Activated gamma-delta T cell treated with Interleukin-2 at 50 U/mL for 16 hours (primary cell): ENCODE measurements around the gene C11orf65.
"Not testable (repeated sequence)": the region's sequence is repeated elsewhere in the genome, so short reads cannot be mapped to it uniquely, and the experiment has no call there.

ENCODE experiments used
- DNase-seq: peaks from one replicate; pipeline ENCODE4 v3.0.0-alpha.2; 2020

The C11orf65 gene

GRCh38 chr11:108468478-108468864 is 1.1 kb upstream of the C11orf65 start:
- DNase-seq = no peak

DNA sequence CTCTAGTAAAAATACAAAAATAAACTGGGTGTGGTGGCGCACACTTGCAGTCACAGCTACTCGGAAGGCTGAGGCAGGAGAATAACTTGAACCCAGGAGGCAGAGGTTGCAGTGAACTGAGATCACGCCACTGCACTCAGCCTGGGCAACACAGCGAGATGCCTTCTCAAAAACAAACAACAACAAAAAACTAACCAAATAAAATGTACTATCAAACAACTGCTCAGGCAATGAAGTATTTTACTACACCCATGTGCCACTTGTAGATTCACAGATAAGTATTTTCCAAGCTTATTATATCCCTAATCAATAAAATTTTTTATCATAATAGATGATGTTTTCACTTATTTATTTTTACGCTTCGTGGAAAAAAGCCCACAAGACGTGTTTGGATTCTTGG is 924 bp downstream of the C11orf65 start:
- no peak for DNase-seq

DNA sequence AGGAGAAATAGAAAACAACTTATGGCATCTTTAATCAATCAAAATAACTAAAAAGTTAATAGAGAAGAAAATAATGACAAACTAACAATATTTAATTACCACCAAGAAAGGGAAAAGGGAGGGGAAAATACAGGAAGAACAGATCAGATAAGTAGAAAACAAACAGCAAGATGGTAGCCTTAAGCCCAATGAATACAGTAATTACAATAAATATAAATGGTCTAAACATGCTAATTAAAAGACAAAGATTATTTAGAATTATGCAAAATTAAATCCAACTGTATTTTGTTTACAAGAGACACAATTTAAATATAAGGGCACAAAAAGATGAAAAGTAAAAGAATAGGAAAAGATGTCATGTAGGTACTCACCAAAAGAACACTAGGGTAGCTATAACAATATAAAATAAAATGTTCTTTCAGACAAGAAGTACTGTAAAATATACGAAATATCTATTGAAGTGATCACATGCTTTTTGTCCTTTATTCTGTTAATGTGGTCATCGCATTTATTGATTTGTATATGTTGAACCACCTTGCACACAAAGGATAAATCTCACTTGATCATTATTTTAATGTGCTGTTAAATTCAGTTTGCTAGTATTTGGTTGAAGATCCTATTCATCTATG is 14.0 kb downstream of the C11orf65 start:
- DNase-seq = no peak

DNA sequence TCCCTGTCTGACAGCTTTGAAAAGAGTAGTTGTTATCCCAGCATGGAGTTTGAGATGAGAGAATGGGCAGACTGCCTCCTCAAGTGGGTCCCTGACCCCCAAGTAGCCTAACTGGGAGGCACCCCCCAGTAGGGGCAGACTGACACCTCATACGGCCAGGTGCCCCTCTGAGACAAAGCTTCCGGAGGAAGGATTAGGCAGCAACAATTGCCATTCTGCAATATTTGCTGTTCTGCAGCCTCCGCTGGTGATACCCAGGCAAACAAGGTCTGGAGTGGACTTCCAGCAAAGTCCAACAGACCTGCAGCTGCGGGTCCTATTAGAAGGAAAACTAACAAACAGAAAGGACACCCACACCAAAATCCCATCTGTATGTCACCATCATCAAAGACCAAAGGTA is 25.9 kb downstream of the C11orf65 start:
- DNase-seq = not testable (repeated sequence)

DNA sequence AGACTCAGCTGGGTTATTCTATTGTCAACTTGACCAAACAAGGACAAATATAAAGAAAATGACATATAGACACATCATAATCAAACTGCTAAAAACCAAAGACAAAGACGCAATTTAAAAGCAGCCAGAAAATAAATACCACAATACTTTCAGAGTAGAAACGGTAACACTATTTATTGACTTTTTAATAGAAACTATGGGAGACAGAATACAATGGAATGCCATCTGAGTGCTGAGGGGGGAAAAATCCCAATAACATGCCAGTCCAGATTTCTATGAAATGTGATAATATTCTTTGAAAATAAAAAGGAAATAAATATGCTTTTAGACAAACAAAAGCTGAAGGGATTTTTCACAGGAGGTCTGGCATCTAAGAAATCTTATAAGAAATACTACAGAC is 30.7 kb downstream of the C11orf65 start:
- no peak for DNase-seq

- no peak for DNase-seq
These were observed 32.3 kb downstream of the C11orf65 start for GRCh38 chr11:108435066-108435465.

GRCh38 chr11:108432783-108433182 is 34.5 kb downstream of the C11orf65 start:
- DNase-seq = no peak

- DNase-seq = no peak
These were observed 35.3 kb downstream of the C11orf65 start for GRCh38 chr11:108431997-108432396.

DNA sequence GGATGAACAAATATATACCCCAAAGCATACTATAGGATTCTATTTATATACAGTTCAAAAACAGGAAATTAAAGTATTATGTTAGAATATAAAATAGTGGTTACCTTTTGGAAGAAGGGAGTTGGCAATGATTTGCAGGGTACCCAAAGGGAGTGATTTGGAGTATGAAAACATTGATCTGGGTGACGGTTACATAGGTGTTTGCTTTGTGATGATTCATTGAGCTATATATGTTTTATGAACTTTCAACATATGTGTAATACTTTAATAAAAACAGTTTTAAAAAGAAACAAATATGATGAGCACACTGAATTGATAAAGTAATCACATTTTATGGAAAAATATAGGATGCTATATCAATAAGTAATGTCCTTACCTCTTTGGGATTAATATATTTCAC is 36.0 kb downstream of the C11orf65 start:
- DNase-seq = no peak

DNA sequence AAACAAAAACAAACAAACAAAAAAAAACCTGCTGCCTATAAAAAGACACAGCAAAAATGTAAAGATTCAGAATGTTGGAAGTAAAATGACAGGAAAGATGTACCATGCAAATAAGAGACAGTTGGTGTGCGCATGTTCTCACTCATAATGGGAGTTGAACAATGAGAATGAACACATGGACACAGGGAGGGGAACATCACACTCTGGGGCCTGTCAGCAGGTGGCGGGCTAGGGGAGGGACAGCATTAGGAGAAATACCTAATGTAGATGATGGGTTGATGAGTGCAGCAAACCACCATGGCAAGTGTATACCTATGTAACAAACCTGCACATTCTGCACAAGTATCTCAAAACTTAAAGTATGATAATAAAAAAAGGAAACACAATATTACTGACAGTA is 49.8 kb downstream of the C11orf65 start:
- DNase-seq = peak; percentile 20

DNA sequence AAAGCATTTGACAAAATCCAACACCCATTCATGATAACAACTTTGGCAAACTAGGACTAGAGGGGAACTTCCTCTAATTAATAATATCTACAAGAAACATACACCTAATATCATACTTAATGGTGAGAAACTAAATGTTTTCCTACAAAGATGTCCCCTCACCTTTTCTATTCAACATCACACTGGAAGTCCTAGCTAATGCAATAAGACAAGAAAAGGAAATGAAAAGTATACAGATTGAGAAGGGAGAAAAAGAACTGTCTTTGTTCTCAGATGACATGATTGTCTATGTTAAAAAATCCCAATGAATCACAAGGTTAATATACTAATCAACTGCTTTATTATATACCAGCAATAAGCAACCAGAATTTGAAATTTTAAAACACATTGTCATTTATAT is 52.4 kb downstream of the C11orf65 start:
- DNase-seq = no peak

DNA sequence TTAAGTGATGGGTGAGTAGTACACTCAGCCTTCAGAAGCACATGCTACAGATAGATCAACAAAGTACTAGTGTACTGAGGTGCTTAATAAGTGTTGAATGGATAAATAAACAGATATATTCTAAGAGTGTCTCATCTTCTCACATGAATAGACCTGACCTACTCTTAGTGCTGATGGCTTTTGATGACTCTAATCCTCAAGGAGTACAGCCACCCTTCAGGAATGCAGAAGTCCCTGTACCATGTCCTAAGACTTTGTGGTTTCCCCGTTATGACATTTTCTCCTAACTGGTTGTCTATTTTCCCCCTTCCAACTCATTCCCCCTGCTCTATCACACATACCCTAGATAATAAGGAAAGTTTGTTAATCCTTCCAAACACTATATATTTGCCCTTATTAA is 61.6 kb downstream of the C11orf65 start:
- no peak for DNase-seq

- DNase-seq = no peak
These were observed 64.3 kb downstream of the C11orf65 start for GRCh38 chr11:108403052-108403451.

DNA sequence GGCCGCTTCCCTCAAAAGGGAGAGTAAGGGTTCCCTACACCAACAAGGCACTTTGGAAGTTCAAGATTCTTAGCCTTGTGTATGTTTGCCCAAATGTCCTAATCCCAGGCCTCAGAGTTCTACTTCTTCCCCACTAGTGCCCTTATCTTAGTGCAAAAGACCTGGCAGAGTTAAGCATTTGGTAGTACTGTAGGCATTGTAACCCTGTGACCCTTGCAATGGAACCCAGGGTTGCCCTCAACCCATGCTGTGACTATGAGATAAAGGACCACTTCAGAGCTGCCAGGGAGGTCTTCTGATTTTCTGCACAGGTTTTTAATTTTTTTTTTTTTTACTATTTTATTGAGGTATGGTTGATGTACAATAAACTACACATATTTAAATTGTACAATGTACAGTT is 65.1 kb downstream of the C11orf65 start:
- DNase-seq = no peak

DNA sequence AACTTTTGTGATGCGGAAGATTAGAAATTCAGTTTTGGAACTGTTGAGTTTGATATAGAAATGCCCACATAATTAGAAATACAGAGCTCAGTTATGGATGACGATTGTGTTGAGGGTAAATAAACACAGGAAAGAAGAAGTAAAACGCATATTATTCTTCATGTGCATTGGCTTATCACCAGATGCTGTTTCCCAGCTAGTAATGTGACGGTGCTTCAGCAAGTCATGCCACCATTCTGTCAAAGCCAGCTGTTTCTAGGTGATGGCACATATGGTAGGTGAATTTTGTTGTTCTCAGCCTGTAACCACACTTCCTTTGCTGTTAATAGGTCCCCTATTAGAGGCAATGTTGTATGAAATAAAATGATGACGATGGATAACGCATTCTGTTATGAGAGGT is 68.9 kb downstream of the C11orf65 start:
- no peak for DNase-seq

- not testable (repeated sequence) for DNase-seq
These were observed 70.7 kb downstream of the C11orf65 start for GRCh38 chr11:108396672-108397071.

DNA sequence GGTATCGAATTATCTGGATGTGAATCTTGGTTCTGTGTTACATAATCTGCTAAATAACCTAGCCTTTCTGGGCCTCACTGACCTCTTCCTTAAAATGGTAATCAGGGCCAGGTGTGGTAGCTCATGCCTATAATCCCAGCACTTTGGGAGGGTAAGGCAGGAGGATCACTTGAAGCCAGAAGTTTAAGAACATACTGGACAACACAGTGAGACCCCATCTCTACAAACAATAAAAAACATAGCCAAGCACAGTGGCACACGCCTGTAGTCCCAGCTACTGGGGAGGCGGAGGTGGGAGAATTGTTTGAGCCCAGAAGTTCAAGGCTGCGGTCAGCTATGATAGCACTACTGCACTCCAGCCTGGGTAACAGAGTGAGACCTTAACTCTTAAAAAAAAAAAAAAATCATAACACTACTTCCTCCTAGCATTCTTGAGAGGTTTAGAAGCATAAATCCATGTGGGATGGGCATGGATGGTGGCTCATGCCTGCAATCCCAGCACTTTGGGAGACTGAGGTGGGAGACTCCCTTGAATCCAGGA is 72.5 kb downstream of the C11orf65 start:
- no peak for DNase-seq

GRCh38 chr11:108393046-108393445 is 74.3 kb downstream of the C11orf65 start:
- DNase-seq = no peak

GRCh38 chr11:108392353-108392752 is 75.0 kb downstream of the C11orf65 start:
- DNase-seq = no peak

GRCh38 chr11:108388576-108388975 is 78.8 kb downstream of the C11orf65 start:
- DNase-seq = no peak

GRCh38 chr11:108373505-108373904 is 93.8 kb downstream of the C11orf65 start:
- not testable (repeated sequence) for DNase-seq

DNA sequence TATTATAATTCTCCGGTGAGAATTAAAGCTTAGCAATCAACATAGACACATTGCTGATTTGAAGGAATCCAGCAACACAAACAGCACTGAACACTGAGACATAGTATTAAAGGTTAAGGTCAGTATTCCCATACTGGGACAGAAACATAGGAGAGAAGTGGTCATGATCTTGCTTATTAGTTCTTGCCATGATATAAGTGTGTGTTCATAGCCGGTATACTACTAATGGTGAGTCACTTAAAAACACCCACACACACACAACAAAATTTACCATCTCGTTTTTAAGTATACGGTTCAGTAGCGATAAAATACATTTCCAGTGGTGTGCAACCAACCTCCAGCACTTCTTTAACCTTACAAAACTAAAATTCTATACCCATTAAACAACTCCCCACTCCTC is 96.3 kb downstream of the C11orf65 start:
- DNase-seq = no peak

DNA sequence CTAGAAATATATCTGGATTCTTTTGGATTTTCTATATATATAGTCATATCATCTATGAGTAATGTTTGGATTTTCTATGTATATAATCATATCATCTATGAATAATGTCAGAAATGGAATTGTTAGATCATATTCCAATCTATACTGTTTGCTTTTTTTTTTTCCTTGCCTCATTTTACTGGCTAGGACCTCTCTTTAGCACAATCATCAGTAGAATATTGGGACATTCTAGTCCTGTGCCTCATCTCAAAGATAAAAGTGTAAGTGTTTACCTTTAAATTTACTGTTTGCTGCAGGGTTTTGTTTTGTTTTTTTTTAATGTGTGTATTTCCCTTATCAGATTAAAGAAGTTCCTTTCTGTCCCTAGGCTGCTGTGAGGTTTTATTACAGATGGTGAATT is 97.0 kb downstream of the C11orf65 start:
- no peak for DNase-seq

GRCh38 chr11:108369064-108369463 is 98.3 kb downstream of the C11orf65 start:
- DNase-seq = no peak

GRCh38 chr11:108368134-108368533 is 99.2 kb downstream of the C11orf65 start:
- no peak for DNase-seq
